Measurements from ENCODE around the gene ACBD6. TPM values are rescaled to one million over a fixed set of nuclear protein-coding genes. Genes with fewer than 3 reads are reported as not detected.

Gene ACBD6
- total RNA-seq, 2 donors from 2014 or later: 44.0 to 53.5 TPM

- no peaks in the 10 kb centered on the region for H3K27me3 ChIP-seq (replicated peaks; ENCODE audit: insufficient read depth)
- peaks cover 25 to 31% of the 10 kb centered on the region in 2 donors for H3K4me1 ChIP-seq (ENCODE audit: control insufficient read depth in 1 of 2, low read depth in 2 of 2)
- ATAC-seq (ENCODE audit: insufficient number of reproducible peaks, low FRiP score, low read depth): no peak
- H3K4me3 ChIP-seq: no peak overlapping the region
- no peaks in the 10 kb centered on the region for H3K36me3 ChIP-seq
- no peak for TF ChIP-seq CTCF (IDR thresholded peaks at IDR 0.05)
- no peak overlapping the region for H3K27ac ChIP-seq
- no peak for DNase-seq (ENCODE audit: low spot score)
- no peaks in the 10 kb centered on the region for H3K9me3 ChIP-seq
Observed at GRCh38 chr1:180532854-180533253, 30.5 kb upstream of the ACBD6 start.

- no peak for TF ChIP-seq CTCF (IDR thresholded peaks at IDR 0.05)
- no peaks in the 10 kb centered on the region for H3K9me3 ChIP-seq
- H3K36me3 ChIP-seq: no peaks in the 10 kb centered on the region
- no peak overlapping the region for H3K4me3 ChIP-seq
- H3K27me3 ChIP-seq (replicated peaks; ENCODE audit: insufficient read depth): no peaks in the 10 kb centered on the region
- H3K27ac ChIP-seq: peak overlapping the region; percentile 27 to 94
- ATAC-seq (ENCODE audit: insufficient number of reproducible peaks, low FRiP score, low read depth) (no peak), DNase-seq (ENCODE audit: low spot score) (no peak)
- H3K4me1 ChIP-seq (ENCODE audit: control insufficient read depth in 1 of 2, low read depth in 2 of 2): peaks cover 39 to 52% of the 10 kb centered on the region in 2 donors
Observed at GRCh38 chr1:180530501-180530900, 28.1 kb upstream of the ACBD6 start.

- ATAC-seq (ENCODE audit: insufficient number of reproducible peaks, low FRiP score, low read depth) (peak; percentile 93), DNase-seq (ENCODE audit: low spot score) (no peak)
- Histone ChIP-seq H3K27ac (peak overlapping the region; percentile 87 to 94), H3K9me3 (no peaks in the 10 kb centered on the region), H3K4me3 (no peak overlapping the region), H3K27me3 (replicated peaks; ENCODE audit: insufficient read depth) (no peaks in the 10 kb centered on the region), H3K4me1 (ENCODE audit: control insufficient read depth in 1 of 2, low read depth in 2 of 2) (peaks cover 42 to 62% of the 10 kb centered on the region in 2 donors), H3K36me3 (no peaks in the 10 kb centered on the region)
- no peak for TF ChIP-seq CTCF (IDR thresholded peaks at IDR 0.05)
Observed at GRCh38 chr1:180528868-180529470, 26.6 kb upstream of the ACBD6 start.

GRCh38 chr1:180527101-180527669, 24.8 kb upstream of the ACBD6 start:
- Histone ChIP-seq H3K27me3 (replicated peaks; ENCODE audit: insufficient read depth) (no peaks in the 10 kb centered on the region), H3K36me3 (no peaks in the 10 kb centered on the region), H3K4me1 (ENCODE audit: control insufficient read depth in 1 of 2, low read depth in 2 of 2) (peaks cover 42 to 62% of the 10 kb centered on the region in 2 donors), H3K4me3 (no peak overlapping the region), H3K27ac (peak overlapping the region; percentile 87 to 94), H3K9me3 (no peaks in the 10 kb centered on the region)
- TF ChIP-seq CTCF (IDR thresholded peaks at IDR 0.05): no peak
- peak; percentile 32 for DNase-seq (ENCODE audit: low spot score)
- ATAC-seq (ENCODE audit: insufficient number of reproducible peaks, low FRiP score, low read depth): no peak

GRCh38 chr1:180525715-180526039, 23.3 kb upstream of the ACBD6 start:
- H3K9me3 ChIP-seq: no peaks in the 10 kb centered on the region
- H3K4me1 ChIP-seq (ENCODE audit: control insufficient read depth in 1 of 2, low read depth in 2 of 2): peaks cover 39 to 57% of the 10 kb centered on the region in 2 donors
- no peaks in the 10 kb centered on the region for H3K36me3 ChIP-seq
- ATAC-seq (ENCODE audit: insufficient number of reproducible peaks, low FRiP score, low read depth) (no peak), DNase-seq (ENCODE audit: low spot score) (no peak)
- no peaks in the 10 kb centered on the region for H3K27me3 ChIP-seq (replicated peaks; ENCODE audit: insufficient read depth)
- H3K27ac ChIP-seq: peak overlapping the region in 1 of 2 donors; percentile 38
- no peak overlapping the region for H3K4me3 ChIP-seq
- no peak for TF ChIP-seq CTCF (IDR thresholded peaks at IDR 0.05)
